Keratinocyte (primary cell): ENCODE data around the gene TARS3.

Experiments used
- EZH2 ChIP-seq: IDR thresholded peaks from one replicate; pipeline ENCODE4 v1.6.1; 2012; ENCODE audit warnings: inconsistent platforms, mild to moderate bottlenecking, low read length, moderate library complexity
- TF ChIP-seq, protein P1 (sequence below), 3 experiments: IDR thresholded peaks in 1 of 3; conservative IDR thresholded peaks in 1 of 3; optimal IDR thresholded peaks in 1 of 3; 2 replicates in 2 of 3; 3 replicates in 1 of 3; pipeline versions ENCODE3 to v1.5.1; 2011; ENCODE audit warnings: low read length in 3 of 3, mild to moderate bottlenecking in 3 of 3, moderate library complexity in 2 of 3, control low read depth in 1 of 3, inconsistent platforms in 1 of 3; ENCODE audit not compliant: insufficient read depth in 2 of 3; ENCODE audit errors: extremely low read depth in 1 of 3

- TF ChIP-seq, protein P1, sequence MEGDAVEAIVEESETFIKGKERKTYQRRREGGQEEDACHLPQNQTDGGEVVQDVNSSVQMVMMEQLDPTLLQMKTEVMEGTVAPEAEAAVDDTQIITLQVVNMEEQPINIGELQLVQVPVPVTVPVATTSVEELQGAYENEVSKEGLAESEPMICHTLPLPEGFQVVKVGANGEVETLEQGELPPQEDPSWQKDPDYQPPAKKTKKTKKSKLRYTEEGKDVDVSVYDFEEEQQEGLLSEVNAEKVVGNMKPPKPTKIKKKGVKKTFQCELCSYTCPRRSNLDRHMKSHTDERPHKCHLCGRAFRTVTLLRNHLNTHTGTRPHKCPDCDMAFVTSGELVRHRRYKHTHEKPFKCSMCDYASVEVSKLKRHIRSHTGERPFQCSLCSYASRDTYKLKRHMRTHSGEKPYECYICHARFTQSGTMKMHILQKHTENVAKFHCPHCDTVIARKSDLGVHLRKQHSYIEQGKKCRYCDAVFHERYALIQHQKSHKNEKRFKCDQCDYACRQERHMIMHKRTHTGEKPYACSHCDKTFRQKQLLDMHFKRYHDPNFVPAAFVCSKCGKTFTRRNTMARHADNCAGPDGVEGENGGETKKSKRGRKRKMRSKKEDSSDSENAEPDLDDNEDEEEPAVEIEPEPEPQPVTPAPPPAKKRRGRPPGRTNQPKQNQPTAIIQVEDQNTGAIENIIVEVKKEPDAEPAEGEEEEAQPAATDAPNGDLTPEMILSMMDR (optimal IDR thresholded peaks at IDR 0.05 in 1 of 3, IDR thresholded peaks at IDR 0.05 in 1 of 3, conservative IDR thresholded peaks at IDR 0.05 in 1 of 3; ENCODE audit: extremely low read depth in 1 of 3, insufficient read depth in 2 of 3, low read length in 3 of 3), result no peak
- TF ChIP-seq EZH2, result no peak
Observed at GRCh38 chr15:101657171-101657570, 67.1 kb downstream of the TARS3 start.
